ENCODE results near the gene SULT1C2.

DNA sequence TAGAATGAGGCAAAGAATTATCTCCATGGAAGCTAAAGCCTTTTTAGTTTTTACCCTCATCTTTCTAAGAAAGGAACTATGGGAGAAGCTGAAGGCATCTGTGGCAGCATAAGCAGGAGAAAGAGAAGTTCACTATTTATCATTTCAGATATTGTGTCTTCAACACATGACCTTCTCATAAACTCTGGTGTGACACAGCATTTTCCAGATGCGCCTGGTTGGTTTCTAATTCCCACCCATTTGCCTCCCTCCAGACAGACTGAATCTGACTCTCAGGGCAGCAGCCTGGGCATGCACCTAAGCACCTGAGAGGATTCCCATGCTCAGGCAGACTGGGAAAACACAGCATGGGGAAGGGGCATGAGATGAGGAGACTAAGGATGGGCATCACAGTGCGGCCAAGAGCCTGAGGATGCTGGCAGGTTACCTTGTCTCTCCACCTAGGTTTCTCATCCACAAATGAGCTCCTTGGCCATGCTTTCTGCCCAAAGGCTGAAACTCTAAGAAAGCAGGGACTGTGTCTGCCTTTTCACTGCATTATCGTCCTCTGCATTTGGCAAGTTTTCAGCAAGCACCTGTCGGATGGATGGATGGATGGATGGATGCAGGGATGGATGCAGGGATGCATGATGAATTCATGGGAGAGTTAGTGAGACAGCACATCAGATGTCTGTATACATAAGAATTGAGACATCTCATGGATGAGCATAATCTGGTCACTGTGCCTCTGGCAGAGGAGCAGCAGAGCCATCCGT is 60.3 kb downstream of the SULT1C2 start:
- TF ChIP-seq, protein P1, sequence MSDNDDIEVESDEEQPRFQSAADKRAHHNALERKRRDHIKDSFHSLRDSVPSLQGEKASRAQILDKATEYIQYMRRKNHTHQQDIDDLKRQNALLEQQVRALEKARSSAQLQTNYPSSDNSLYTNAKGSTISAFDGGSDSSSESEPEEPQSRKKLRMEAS (IDR thresholded peaks at IDR 0.05), result peak; percentile 50; the same call in 1 of the 2 replicates
- no peak for TF ChIP-seq TAF1 (IDR thresholded peaks at IDR 0.05; ENCODE audit: low read depth)
- TF ChIP-seq, protein P2, sequence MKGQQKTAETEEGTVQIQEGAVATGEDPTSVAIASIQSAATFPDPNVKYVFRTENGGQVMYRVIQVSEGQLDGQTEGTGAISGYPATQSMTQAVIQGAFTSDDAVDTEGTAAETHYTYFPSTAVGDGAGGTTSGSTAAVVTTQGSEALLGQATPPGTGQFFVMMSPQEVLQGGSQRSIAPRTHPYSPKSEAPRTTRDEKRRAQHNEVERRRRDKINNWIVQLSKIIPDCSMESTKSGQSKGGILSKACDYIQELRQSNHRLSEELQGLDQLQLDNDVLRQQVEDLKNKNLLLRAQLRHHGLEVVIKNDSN (IDR thresholded peaks at IDR 0.05), result 0 out of 2 replicates have a peak, but pooled peaks have one; percentile 10
- no peak for TF ChIP-seq TCF12 (IDR thresholded peaks at IDR 0.05; ENCODE audit: low read depth)
- TF ChIP-seq CREB1 (IDR thresholded peaks at IDR 0.05; ENCODE audit: low read depth), result no peak
- no peak for TF ChIP-seq TEAD4 (IDR thresholded peaks at IDR 0.05)
